Hepatocyte (in vitro differentiated cells): ENCODE measurements around the gene ACE. TPM values are rescaled to one million over a fixed set of nuclear protein-coding genes. Genes with fewer than 3 reads are reported as not detected.
A peak's percentile ranks its signal among the peaks of the same experiment; 100 is the strongest.

Experiments used
- DNase-seq: peaks from one replicate; pipeline ENCODE4 v3.0.0-alpha.2; 2016; ENCODE audit warnings: low spot score
- H2AFZ ChIP-seq: fragments of 200-600 bp; sonication (generic); 2 replicates; pipeline ENCODE4 v1.6.0; 2016; ENCODE audit warnings: antibody characterized with exemption, mild to moderate bottlenecking
- H3K27ac ChIP-seq: fragments of 200-600 bp; sonication (generic); 2 replicates; pipeline ENCODE4 v1.5.1; 2016; ENCODE audit warnings: mild to moderate bottlenecking
- H3K27me3 ChIP-seq: fragments of 200-600 bp; sonication (generic); 2 replicates; pipeline ENCODE4 v1.6.1; 2016
- H3K36me3 ChIP-seq: fragments of 200-600 bp; sonication (generic); replicated peaks from 2 replicates; pipeline ENCODE4 v1.5.1; 2016; ENCODE audit warnings: low read depth; ENCODE audit not compliant: insufficient read depth
- H3K4me1 ChIP-seq: fragments of 200-600 bp; sonication (generic); 2 replicates; pipeline ENCODE4 v1.5.1; 2016; ENCODE audit warnings: mild to moderate bottlenecking, moderate library complexity; ENCODE audit not compliant: insufficient read depth
- H3K4me2 ChIP-seq: fragments of 200-600 bp; sonication (generic); 2 replicates; pipeline ENCODE4 v1.6.0; 2016
- H3K4me3 ChIP-seq: fragments of 200-600 bp; sonication (generic); 2 replicates; pipeline ENCODE4 v1.5.1; 2016; ENCODE audit warnings: mild to moderate bottlenecking
- H3K79me2 ChIP-seq: fragments of 200-600 bp; sonication (generic); 2 replicates; pipeline ENCODE4 v1.6.0; 2017; ENCODE audit warnings: mild to moderate bottlenecking
- H3K9me2 ChIP-seq: fragments of 200-600 bp; sonication (generic); replicated peaks from 2 replicates; pipeline ENCODE4 v1.6.0; 2017; ENCODE audit warnings: mild to moderate bottlenecking; ENCODE audit not compliant: insufficient read depth
- H3K9me3 ChIP-seq: fragments of 200-600 bp; sonication (generic); 2 replicates; pipeline ENCODE4 v1.5.1; 2016; ENCODE audit warnings: low read depth, mild to moderate bottlenecking
- H4K20me1 ChIP-seq: fragments of 200-600 bp; sonication (generic); 2 replicates; pipeline ENCODE4 v1.6.0; 2016; ENCODE audit warnings: mild to moderate bottlenecking; ENCODE audit not compliant: insufficient read depth, poor library complexity, severe bottlenecking
- CTCF ChIP-seq: fragments of 200-600 bp; sonication (generic); IDR thresholded peaks from 2 replicates; pipeline ENCODE4 v1.5.1; 2016; ENCODE audit warnings: antibody characterized with exemption, mild to moderate bottlenecking; ENCODE audit not compliant: poor library complexity
- EZH2 ChIP-seq: fragments of 200-600 bp; sonication (generic); IDR thresholded peaks from 2 replicates; pipeline ENCODE4 v1.6.1; 2016; ENCODE audit warnings: antibody characterized with exemption, mild to moderate bottlenecking, borderline replicate concordance
- EZH2phosphoT487 ChIP-seq: fragments of 200-600 bp; sonication (generic); IDR thresholded peaks from one replicate; pipeline ENCODE4 v1.6.1; 2018; ENCODE audit warnings: antibody characterized with exemption, mild to moderate bottlenecking, low read depth, moderate library complexity; ENCODE audit not compliant: unreplicated experiment, severe bottlenecking
- WGBS: methylation state at CpG from one replicate; pipeline ENCODE4 v1.1.6; 2016; ENCODE audit warnings: low lambda C conversion rate; ENCODE audit errors: missing lambda C conversion rate; 5-methylcytosine and 5-hydroxymethylcytosine counted together
- polyA plus RNA-seq: library from polyadenylated mRNA; unstranded; fragments of >200 nt; fragmentation: Nextera tagmentation; extraction: Ambion mirVana; gene quantifications from 2 replicates; pipeline ENCODE4 v1.2.1, GENCODE V29; 2016
- total RNA-seq: library from RNA; depleted of rRNA; stranded (reverse); fragments of >200 nt; gene quantifications from 2 replicates; pipeline ENCODE4 v1.2.3, GENCODE V29; 2014

The ACE gene
- total and polyA plus RNA-seq, 2 experiments from 2014 or later, result 7.2 to 8.0 TPM

- DNase-seq, result no peak
- no peak overlapping the region for H2AFZ ChIP-seq
- no peaks in the 10 kb centered on the region for H3K36me3 ChIP-seq
- WGBS, result 58% methylated on average over 27 of the region's 28 CpGs
- peaks cover 17% of the 10 kb centered on the region for H3K4me1 ChIP-seq
- H3K27me3 ChIP-seq, result peaks cover 14% of the 10 kb centered on the region
- no peak for TF ChIP-seq CTCF
- no peak for TF ChIP-seq EZH2
- TF ChIP-seq EZH2phosphoT487, result no peak
- H3K4me3 ChIP-seq, result no peak overlapping the region
- no peaks in the 10 kb centered on the region for H3K9me3 ChIP-seq
- H3K9me2 ChIP-seq, result no peaks in the 10 kb centered on the region
- H3K79me2 ChIP-seq, result no peaks in the 10 kb centered on the region
- H3K27ac ChIP-seq, result peak overlapping the region; percentile 92
- no peaks in the 10 kb centered on the region for H4K20me1 ChIP-seq
- H3K4me2 ChIP-seq, result peak overlapping the region; percentile 95
Measured at GRCh38 chr17:63475491-63476412, 1.1 kb upstream of the ACE start.

GRCh38 chr17:63476459-63476853, 405 bp upstream of the ACE start:
- Histone ChIP-seq H3K4me1 (peaks cover 17% of the 10 kb centered on the region), H3K9me2 (no peaks in the 10 kb centered on the region)

GRCh38 chr17:63477480-63478440, 899 bp downstream of the ACE start:
- H3K36me3 ChIP-seq, result no peaks in the 10 kb centered on the region
- DNase-seq, result peak; percentile 41
- WGBS, result 19% methylated on average over 41 of the region's 44 CpGs
- TF ChIP-seq EZH2phosphoT487 (no peak), CTCF (no peak), EZH2 (no peak)
- H3K4me2 ChIP-seq, result peak overlapping the region; percentile 95
- peak overlapping the region; percentile 92 for H3K27ac ChIP-seq
- H3K9me2 ChIP-seq, result no peaks in the 10 kb centered on the region
- peak overlapping the region; percentile 20 for H2AFZ ChIP-seq
- H4K20me1 ChIP-seq, result no peaks in the 10 kb centered on the region
- H3K79me2 ChIP-seq, result no peaks in the 10 kb centered on the region
- peaks cover 14% of the 10 kb centered on the region for H3K27me3 ChIP-seq
- H3K9me3 ChIP-seq, result no peaks in the 10 kb centered on the region
- H3K4me1 ChIP-seq, result peaks cover 17% of the 10 kb centered on the region
- H3K4me3 ChIP-seq, result no peak overlapping the region

More at GRCh38 chr17:63476459-63476853, 405 bp upstream of the ACE start:
- H3K9me3 ChIP-seq, result no peaks in the 10 kb centered on the region
- 0% methylated on average over 6 of the region's 36 CpGs for WGBS
- H3K4me2 ChIP-seq, result peak overlapping the region; percentile 95
- peak; percentile 74 for DNase-seq
- H3K4me3 ChIP-seq, result peak overlapping the region; percentile 26
- no peaks in the 10 kb centered on the region for H3K36me3 ChIP-seq
- H2AFZ ChIP-seq, result peak overlapping the region; percentile 81
- peaks cover 14% of the 10 kb centered on the region for H3K27me3 ChIP-seq
- H3K27ac ChIP-seq, result peak overlapping the region; percentile 92
- no peaks in the 10 kb centered on the region for H4K20me1 ChIP-seq
- peak; percentile 39 for TF ChIP-seq EZH2
- TF ChIP-seq CTCF, result no peak
- TF ChIP-seq EZH2phosphoT487, result no peak
- no peaks in the 10 kb centered on the region for H3K79me2 ChIP-seq
